RKO (cell line): ENCODE data around the gene FXYD3.
"Not testable (repeated sequence)": the region's sequence is repeated elsewhere in the genome, so short reads cannot be mapped to it uniquely, and the experiment has no call there.

Experiments used
- DNase-seq: peaks from one replicate; pipeline ENCODE4 v3.0.0-alpha.2; 2016; ENCODE audit warnings: low spot score

Gene FXYD3

DNA sequence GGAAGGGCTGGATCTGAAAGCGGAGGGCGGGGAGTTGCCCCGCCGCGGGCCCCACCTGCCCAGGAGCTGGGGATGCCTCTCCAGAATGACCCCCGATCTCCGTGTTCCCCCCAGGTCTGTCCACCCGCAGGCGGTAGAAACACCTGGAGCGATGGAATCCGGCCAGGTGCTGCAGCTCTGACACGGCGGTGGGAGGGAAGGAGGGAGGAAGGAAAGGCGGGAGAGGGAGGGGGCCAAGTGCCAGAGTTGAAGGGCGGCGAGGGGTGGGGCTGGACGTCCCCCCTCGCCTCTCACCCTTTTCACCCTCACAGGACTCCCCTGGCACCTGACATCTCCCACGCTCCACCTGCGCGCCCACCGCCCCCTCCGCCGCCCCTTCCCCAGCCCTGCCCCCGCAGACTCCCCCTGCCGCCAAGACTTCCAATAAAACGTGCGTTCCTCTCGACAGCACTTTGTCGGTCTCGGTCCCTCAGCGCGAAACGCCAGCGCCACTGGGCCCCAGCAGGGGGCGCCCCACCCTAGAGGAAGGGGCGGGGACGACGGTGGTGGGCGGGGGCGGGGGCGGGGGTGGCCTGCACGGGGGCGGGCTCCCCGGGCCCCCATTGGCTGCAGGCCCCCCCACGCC lies 27.1 kb downstream of the FXYD3 start:
- DNase-seq, result no peak

DNA sequence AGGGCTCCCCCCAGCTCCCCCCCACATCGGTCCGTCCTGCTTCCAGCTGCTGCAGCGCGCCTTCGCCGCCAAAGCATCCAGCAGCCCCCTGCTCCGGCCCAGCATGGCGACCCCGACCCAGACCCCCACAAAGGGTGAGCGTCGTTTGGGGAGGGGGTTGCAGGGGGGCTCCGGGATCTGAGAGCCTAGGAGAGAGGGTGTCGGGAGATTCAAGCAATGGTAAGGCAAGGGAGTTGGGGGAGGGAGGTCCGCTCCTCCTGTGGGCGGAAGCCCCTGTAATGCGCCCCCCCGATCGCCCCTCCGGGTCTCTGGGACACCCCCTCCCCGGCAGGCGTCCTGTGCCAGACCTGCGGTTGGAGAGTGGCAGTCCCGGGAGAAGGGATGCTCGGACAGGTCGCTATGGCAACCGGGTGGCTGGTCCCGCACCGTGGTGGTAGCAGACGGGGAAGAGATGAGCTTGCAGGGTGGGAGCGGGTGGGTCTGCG lies 27.6 kb downstream of the FXYD3 start, which contains the start of gene FXYD7:
Gene FXYD7, plus strand, starts transcription at position 25 of the 485 bp plus-strand sequence. Its CDS starts 79 bp downstream, at position 104.
- DNase-seq, result no peak

DNA sequence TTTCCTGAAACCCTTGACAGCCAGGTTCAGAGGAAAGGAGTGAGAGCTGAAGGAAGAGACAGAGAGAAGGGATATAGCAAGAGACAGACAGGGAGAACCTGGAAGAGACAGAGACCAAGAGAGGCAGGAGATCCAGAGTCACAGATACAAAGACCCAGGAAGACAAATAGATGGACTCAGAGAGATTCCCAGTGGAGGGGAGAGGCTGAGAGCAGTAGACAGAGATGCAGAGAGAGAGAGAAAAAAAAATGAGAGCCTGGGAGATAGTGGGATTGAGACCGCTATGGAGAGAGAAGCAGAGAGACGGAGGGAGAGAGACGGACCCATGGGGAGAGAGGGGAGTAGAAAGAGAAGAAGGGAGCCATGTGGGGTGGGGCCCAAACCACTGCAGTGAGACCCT lies 28.2 kb downstream of the FXYD3 start:
- no peak for DNase-seq

DNA sequence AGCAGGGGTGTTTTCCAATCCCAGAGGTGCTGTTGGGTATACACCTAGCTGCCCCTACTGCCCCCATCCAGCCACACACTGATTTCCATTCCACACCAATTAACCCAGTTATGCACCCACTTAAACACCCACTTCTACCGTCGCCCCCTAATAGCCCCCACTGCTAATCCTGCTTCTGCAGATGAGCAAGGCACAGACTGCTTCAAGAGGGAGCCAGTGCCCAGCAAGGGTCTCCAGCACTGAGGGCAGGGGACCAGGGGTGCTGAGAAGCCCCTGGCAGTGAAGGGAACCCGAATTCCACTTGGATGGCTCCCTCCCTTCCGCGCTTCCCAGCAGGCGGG lies 28.6 kb downstream of the FXYD3 start:
- no peak for DNase-seq

DNA sequence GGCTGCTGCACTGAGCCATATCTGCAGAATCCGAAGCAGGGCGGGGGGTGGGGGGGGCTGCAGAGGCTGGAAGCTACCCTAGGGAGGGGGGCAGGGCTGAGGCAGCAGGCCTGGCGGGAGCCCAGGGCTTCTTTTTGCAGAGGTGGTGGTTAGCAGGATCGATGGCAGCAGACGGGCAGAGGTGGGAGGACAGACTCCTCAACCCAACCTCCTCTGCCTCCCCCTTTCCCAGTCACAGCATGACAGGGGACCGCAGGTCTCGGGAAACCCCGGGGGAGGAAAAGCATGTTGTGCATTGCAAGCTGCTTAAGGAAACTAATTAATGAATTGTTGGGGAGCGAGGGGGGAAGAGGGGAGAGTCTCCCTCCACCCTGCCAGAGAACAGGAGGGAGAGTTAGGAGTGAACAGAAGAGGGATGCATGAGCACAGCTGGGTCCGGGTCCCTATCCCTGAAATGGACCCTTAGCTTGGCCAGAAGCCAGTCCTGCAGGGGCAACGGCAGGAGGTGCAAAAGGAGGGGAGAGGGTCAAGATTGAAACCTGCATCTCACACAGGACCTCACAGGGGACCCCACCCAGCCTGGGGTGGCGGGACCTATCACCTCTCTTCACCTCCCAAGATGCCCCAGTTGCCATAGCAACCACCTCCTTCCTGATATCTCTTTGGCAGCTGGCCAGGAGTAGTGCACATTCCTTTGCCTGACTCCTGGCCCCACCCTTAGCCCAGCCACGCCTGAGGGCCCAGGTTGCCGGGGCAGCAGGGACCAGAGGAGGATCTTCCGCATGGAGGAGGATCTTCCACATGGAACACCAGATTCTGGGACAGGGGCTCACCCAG lies 29.2 kb downstream of the FXYD3 start:
- no peak for DNase-seq

DNA sequence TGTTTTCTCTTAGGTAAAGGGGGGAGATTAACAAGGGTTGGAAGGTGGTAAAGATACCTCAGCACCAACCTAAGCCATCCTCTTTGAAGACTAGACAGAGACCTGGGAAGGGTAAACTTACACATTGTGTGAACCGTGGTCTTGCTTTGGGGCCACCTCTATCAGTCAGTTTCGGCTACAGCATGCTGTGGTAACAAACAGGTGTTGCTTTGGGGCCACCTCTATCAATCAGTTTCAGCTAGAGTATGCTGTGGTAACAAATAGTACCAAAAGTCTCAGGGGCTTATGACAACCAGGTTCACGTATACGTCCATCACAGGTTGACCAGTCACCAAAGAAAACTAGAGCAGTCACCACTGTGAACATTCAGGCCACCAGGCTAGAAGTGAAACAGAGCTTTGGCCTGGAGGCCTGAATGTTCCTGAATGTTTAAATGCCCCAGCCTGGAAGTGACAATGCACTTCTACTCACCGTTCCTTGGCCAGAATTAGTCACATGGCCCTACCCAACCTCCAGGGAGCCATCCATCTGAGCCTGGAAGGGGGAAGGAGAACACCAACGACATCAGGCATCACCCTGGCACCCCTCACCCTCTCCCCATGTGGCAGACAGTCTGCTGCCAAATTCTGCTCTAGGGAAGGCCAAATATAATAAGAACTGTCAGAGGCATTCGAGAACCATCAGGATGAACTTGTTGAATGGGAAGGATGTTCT lies 31.3 kb downstream of the FXYD3 start:
- no peak for DNase-seq

DNA sequence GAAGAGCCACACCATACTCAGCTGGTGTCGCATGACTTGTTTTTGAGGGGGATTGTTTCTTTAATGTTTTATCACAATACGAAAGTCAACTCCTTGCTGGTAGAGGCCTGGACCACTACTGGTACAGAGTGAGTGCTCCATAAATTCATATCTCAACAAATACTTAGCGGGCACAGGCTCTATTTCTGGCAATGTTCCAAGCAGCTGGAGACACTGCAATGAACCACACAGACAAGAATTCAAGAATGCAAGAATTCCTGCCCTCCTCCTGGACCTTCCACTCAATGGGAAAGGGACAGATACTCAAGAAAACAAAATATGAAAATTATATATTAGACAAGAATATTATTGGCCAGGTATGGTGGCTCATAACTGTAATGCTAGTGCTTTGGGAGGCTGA lies 33.8 kb downstream of the FXYD3 start:
- no peak for DNase-seq

DNA sequence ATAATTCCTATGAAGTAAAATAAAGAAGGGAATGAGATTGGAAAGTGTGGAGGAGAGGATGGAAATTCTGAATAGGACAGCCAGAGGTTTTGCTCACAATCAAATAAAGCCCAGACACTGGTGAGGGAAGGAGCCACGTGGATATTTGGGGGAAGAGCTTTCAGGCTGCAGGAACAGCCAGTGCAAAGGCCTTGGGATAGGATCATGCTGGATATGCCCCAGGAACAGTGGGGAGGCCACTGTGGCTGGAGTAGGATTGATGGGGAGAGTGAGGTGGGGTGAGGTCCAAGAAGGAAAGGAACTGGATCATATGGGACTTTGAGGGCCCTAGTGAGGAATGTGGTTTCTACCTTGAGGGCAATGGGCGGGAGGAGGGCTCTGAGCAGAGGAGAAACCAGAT lies 34.8 kb downstream of the FXYD3 start:
- no peak for DNase-seq

DNA sequence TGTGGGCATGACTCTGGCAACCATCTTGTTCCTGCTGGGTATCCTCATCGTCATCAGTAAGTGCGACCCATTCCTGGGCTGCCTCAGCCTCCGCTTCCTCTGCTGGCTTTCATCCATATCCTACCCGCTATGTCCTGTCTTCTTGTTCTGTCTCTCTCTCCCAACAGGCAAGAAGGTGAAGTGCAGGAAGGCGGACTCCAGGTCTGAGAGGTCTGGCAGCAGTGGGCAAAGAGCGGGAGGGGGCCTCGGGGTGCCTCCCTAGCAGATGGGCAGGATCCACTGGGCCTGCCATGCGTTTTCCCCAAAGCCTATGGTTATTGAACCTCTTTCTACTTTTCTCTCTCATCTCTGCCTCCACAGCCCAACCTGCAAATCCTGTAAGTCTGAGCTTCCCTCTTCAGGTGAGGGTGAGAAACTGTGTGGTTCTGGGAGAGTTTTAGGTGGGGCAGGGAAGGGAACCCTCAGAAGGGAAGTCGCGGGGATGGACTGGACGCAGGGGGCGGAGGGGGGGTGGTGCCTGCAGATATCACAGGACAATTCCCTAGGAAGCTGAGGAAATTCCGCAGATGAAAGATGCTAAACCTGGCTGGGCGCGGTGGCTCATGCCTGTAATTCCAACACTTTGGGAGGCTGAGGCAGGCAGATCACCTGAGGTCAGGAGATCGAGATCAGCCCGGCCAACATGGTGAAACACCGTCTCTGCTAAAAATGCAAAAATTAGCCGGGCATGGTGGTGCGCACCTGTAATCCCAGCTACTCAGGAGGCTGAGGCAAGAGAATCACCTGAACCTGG lies 35.8 kb downstream of the FXYD3 start:
- DNase-seq, result no peak

DNA sequence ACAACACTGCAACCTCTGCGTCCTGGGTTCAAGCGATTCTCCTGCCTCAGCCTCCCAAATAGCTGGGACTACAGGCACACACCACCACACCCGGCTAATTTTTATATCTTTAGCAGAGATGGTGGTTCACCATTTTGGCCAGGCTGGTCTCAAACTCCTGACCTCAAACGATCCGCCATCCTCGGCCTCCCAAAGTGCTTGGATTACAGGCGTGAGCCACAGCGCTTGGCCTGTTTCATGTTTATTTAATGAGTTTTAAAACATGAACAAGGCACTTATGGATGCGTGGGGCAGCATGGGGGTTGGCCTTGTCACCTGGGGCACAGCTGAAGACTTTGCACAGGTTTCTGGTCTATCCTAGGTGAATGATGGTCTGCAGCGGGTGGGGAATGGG lies 37.5 kb downstream of the FXYD3 start:
- not testable (repeated sequence) for DNase-seq

DNA sequence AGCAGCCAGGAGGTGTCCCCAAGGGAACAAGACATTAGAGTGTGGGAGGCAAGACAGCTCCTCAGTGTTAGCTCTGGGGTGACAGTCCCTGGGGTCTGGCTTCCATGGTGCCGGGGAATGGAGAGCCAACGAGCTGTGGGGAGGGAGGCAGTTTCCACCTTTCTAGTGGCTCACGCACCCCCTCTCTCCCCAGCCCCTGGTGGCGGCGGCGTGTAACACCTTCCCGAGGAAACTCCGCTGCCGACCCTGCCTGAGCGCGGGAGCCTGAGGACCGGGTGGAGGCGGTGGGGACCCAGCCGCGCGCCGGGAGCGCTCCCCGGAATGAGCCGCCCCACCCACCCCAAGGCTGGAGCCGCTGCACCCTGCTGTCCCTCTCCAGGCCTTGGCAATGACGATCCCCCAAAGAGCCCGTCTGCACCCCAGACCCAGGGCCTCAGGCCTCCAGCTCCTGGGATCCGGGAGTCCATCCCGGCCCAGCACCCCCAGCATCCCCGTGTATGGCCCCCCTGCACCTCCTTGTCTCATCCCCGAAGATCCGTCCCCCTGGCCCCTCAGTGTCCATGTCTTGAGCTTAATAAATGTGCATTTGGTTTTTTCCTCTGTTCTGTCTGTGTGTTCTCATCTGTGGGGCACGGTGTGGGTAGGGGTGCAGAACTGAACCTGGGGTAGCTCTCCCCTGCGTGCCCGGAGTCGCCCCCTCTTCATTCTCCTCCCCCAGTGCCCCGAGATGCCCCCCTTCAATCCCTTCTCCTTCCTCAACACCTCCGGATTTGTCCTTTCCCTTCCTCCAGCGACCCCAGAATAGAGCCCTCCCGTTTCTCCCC lies 38.3 kb downstream of the FXYD3 start:
- peak; percentile 72 for DNase-seq

DNA sequence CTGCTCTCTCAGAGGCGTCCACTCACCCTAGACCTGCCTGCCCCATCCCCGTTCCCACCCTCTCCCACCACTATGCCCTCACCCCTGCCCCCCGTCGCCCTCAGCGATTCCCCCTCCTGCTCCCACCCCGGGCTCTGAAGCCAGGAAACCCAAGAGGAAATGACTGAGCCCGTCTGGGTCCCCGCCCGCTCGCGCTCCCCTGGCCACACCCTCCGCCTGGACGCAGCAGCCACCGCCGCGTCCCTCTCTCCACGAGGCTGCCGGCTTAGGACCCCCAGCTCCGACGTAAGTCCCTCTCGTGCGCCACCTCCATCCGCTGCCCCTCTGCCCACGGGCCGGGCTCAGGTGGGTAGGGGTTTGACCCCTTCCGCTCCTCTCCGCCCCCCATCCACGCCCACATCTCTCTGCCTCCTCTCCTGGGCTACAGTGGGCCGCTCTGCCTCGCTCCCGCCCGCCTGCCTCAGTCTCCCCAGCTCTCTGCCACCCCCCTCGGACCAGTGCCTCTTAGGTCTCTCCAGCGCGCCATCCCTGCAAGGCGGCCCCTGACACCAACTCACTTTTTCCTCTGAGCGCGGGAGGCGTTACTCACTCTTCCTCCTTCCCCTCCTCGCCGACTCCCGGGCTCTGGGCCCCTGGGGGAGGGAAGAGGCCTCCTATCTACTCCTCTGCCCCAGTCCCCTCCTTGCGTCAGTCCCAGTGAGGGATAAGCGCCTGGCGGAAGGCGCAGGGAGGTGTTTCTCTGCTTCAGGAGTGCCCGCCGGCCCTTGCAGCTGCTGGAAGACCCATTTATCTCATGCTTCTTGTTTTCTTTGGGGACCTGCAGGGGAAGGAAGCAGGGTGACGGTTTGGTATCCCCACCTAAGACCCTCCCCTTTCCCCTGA lies 39.1 kb downstream of the FXYD3 start, which contains the start of gene FXYD5:
Gene FXYD5, plus strand, starts transcription at position 211 of the 882 bp plus-strand sequence. CDS start 816 bp downstream, outside the sequence.
- DNase-seq, result peak; percentile 89

DNA sequence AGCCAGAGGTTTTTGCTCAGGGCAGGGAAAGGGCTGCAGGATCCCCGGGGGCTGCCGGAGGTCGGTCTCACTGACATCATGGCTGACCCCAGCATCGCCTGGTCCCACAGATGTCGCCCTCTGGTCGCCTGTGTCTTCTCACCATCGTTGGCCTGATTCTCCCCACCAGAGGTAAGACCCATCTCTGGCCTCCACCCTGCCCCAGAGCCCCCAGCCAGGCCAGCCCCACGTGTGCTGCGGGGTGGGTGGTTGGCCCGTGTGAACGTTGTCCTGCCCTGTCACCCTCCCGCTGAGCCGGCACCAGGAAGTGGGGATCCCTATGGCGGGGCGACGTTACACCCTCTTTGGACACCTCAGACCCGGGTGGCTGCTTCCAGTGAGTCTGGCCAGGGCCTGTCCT lies 39.8 kb downstream of the FXYD3 start:
- DNase-seq, result peak; percentile 65

DNA sequence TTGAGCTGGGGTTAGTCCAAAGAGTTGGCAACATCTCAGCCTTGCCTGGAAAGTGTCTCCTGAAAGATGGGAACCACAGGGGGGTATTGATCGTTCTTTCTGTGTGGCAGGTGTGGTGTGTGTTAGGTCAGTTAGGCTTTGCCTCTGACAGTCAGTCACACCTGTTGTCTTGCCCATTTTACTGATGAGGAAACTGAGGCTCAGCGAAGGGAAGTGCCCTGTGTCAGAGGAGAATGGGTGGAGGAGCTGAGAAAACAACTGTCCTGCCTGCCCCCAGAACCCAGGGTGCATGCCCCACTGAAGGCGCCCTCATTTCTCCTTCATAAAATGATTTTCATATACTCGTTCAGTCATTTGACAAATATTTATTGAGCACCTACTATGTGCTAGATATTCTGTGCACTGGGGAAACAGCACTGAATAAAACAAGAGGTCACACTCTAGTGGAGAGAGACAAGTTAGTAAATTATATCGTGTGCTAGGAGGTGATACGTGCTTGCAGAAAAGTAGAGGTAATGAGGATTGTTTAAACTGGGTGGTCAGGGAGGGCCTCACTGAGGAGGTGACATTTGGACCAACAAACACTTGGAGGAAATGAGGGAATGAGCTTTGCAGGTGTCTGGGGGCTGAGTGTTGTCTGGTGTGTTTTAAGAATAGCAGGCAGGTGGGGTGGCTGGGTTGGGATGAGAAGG lies 40.5 kb downstream of the FXYD3 start:
- DNase-seq, result no peak

DNA sequence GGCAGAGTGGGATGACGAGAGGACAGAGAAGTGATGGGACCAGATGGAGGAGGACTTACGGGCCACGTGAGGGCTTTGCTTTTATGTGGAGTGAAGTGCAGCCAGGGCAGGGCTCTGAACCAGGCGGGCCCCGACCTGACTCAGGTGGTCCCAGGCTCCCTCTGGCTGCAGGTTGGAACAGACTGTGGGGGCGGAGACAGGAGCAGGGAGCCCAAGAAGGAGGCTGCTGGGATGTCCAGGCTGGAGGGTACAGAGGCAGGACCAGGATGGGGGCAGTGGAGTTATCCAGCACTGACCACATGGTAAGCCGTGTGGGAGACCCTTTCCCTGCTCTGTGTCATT lies 41.0 kb downstream of the FXYD3 start:
- DNase-seq, result no peak

DNA sequence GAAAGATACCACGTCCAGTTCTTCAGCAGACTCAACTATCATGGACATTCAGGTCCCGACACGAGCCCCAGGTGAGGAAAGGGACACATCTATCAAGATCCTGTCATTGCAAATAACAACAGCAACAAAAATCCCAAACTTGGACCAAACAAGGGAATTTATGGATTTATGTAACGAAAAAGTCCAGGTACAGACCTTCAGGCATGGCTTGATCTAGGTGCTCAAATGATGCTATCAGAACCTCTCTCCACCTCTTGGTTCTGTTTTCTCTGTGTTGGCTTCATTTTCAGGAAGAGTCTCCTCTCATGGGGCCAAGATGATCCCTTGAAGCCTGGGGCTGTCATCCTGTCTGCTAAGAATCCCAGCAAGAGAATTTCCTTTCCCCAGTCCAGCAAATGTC lies 41.8 kb downstream of the FXYD3 start:
- DNase-seq, result no peak

DNA sequence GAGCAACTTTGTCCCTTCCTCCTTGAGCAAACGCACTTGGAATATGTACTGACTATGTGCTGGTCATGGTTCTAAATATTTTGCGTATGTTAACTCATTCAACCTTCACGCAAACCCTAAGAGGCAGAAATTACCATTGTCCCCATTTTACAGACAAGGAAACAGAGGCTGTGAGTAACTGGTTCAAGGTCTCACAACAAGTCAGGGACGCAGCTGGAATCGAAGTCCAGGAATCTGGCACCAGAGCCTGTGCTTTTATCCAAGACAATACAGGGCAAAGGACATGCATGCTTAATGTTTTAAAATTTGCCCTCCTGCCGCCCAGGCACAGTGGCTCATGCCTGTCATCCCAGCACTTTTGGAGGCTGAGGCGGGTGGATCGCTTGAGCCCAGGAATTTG lies 44.0 kb downstream of the FXYD3 start:
- DNase-seq, result no peak

DNA sequence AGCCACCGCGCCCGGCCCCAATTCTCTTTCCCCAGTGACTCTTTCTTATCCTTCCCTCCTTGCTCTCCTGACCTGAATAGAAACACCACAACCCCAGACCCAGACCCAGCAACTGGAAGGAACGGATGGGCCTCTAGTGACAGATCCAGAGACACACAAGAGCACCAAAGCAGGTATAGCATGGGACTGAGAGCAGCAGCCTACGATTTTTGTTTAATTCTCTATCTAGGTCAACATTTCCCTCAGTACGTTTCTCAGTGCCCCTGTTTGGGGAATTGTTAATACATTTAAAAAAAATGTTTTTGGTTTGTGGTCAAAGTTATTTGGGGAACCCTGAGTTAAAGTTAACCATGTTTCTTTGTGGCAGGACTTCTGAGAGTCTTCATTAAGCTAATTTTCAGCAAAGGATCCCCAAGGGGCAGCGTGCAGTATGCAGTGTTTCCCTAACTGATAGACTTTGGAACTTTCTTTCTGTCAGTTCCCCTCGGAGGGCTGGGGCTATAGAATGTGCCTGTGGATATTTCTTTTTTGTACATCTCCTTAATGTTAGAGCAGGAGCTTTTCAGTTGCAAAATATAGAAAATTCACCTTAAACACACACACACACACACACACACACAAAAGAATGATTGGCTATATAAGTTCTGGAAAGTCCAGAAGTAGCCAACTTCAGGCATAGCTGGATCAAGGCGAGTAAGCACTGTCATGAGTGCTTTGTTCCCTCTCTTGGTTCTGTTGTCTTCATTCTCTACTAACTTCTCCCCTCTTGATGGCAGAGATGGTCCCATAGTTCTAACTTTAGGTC lies 45.2 kb downstream of the FXYD3 start:
- no peak for DNase-seq

DNA sequence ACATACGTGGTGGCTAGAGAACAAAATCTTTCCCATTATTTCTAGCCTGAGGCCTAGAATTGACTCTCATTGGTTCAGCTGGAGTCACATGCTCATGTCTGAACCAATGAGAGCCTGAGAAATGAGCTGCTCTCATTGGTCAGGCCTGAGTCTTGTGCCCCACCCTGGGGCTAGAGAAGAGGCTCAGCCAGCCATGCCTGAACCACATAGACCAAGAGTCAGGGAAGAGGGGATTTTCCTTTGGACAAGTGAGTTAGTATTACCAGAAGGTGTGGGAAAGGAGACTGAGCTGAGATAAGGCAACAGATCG lies 45.8 kb downstream of the FXYD3 start:
- DNase-seq, result no peak
